Measurements from ENCODE around the gene HDAC1.
A peak's percentile ranks its signal among the peaks of the same experiment; 100 is the strongest.
"Not testable (repeated sequence)": the region's sequence is repeated elsewhere in the genome, so short reads cannot be mapped to it uniquely, and the experiment has no call there.

Gene HDAC1

GRCh38 chr1:32291708-32292538 is at the start of gene HDAC1:
Gene HDAC1 (plus strand): TSS chr1:32292083. CDS start chr1:32292170, 87 bp downstream.
- DNase-seq (ENCODE audit: low spot score): peak; percentile 95

- DNase-seq (ENCODE audit: low spot score): no peak
These were observed 49.5 kb upstream of the HDAC1 start for GRCh38 chr1:32242341-32242851.

- peak; percentile 91 for DNase-seq (ENCODE audit: low spot score)
These were observed 45.0 kb upstream of the HDAC1 start, which contains the start of gene FAM167B for GRCh38 chr1:32246888-32247273. Gene FAM167B (plus strand): TSS chr1:32247222. CDS start chr1:32247422, 200 bp downstream.

GRCh38 chr1:32247452-32247851 is 44.4 kb upstream of the HDAC1 start:
- DNase-seq (ENCODE audit: low spot score): peak; percentile 10

- peak; percentile 90 for DNase-seq (ENCODE audit: low spot score)
These were observed 43.6 kb upstream of the HDAC1 start for GRCh38 chr1:32247983-32248889.

- no peak for DNase-seq (ENCODE audit: low spot score)
These were observed 41.9 kb upstream of the HDAC1 start for GRCh38 chr1:32249831-32250525.

GRCh38 chr1:32250893-32251716 is 40.8 kb upstream of the HDAC1 start, which contains the start of gene LCK:
Gene LCK (plus strand): TSS chr1:32251265. CDS start chr1:32274330, 23,065 bp downstream.
- DNase-seq (ENCODE audit: low spot score): no peak

- DNase-seq (ENCODE audit: low spot score): no peak
These were observed 36.5 kb upstream of the HDAC1 start for GRCh38 chr1:32255072-32256071.

GRCh38 chr1:32256473-32257226 is 35.2 kb upstream of the HDAC1 start:
- no peak for DNase-seq (ENCODE audit: low spot score)

- no peak for DNase-seq (ENCODE audit: low spot score)
These were observed 34.7 kb upstream of the HDAC1 start for GRCh38 chr1:32257227-32257508.

- not testable (repeated sequence) for DNase-seq (ENCODE audit: low spot score)
These were observed 28.7 kb upstream of the HDAC1 start for GRCh38 chr1:32263236-32263593.

GRCh38 chr1:32263744-32264143 is 28.1 kb upstream of the HDAC1 start:
- no peak for DNase-seq (ENCODE audit: low spot score)

- DNase-seq (ENCODE audit: low spot score): no peak
These were observed 26.0 kb upstream of the HDAC1 start for GRCh38 chr1:32265846-32266245.

GRCh38 chr1:32266921-32267591 is 24.8 kb upstream of the HDAC1 start:
- DNase-seq (ENCODE audit: low spot score): no peak

- DNase-seq (ENCODE audit: low spot score): no peak
These were observed 22.1 kb upstream of the HDAC1 start for GRCh38 chr1:32269744-32270143.

GRCh38 chr1:32272557-32273390 is 19.1 kb upstream of the HDAC1 start:
- no peak for DNase-seq (ENCODE audit: low spot score)

GRCh38 chr1:32273391-32274208 is 18.3 kb upstream of the HDAC1 start:
- DNase-seq (ENCODE audit: low spot score): no peak
